T-cell (primary cell): ENCODE data around the gene DOCK1. TPM values are rescaled to one million over a fixed set of nuclear protein-coding genes. Genes with fewer than 3 reads are reported as not detected.

Source experiments
- ATAC-seq, 4 experiments: fragments of 200-7000 bp in 3 of 4; fragments of 150-1000 bp in 1 of 4; cut with Tn5 transposase; replicated peaks in 1 of 4; 1 replicate in 3 of 4; 2 replicates in 1 of 4; pipeline ENCODE4 v1.10.0; 2021; ENCODE audit warnings: moderate library complexity in 3 of 4, mild to moderate bottlenecking in 2 of 4, moderate number of reproducible peaks in 1 of 4
- CTCF ChIA-PET, 2 donors: fragments of 300-600 bp; sonication (Branson Sonifier 250); formaldehyde crosslinking; loops; one replicate each; lab custom pipeline; 2022; ENCODE audit warnings: antibody characterized with exemption in 2 of 2; lab: Charles Lee
- POLR2A ChIA-PET, 2 donors: fragments of 300-600 bp; sonication (Branson Sonifier 250); formaldehyde crosslinking; loops; one replicate each; lab custom pipeline; 2022; ENCODE audit warnings: antibody characterized with exemption in 2 of 2; lab: Charles Lee
- DNase-seq, 35 experiments: peaks; one replicate each; pipeline versions ENCODE4 v3.0.0 to v3.0.0-alpha.2; 2013 to 2023
- H3K27ac ChIP-seq: one replicate; pipeline ENCODE4 v1.5.1; 2013; ENCODE audit warnings: low read length
- H3K27me3 ChIP-seq, 2 experiments: replicated peaks in 1 of 2; 1 replicate in 1 of 2; 2 replicates in 1 of 2; pipeline versions ENCODE4 v1.6.1 to v1.7.0; 2013; ENCODE audit warnings: low read length in 1 of 2, mixed read lengths in 1 of 2; ENCODE audit not compliant: control insufficient read depth in 2 of 2, insufficient read depth in 2 of 2; ENCODE audit errors: extremely low read depth in 1 of 2
- H3K36me3 ChIP-seq, 2 donors: 1 replicate in 1 of 2; 2 replicates in 1 of 2; pipeline versions ENCODE4 v1.6.1 to v1.7.0; 2013; ENCODE audit warnings: low read length in 1 of 2; ENCODE audit not compliant: control insufficient read depth in 2 of 2, insufficient read depth in 1 of 2; ENCODE audit errors: extremely low read depth in 1 of 2
- H3K4me1 ChIP-seq, 2 experiments: 1 replicate in 1 of 2; 2 replicates in 1 of 2; pipeline versions ENCODE4 v1.6.1 to v1.7.0; 2013; ENCODE audit warnings: low read length in 2 of 2, mixed read lengths in 1 of 2; ENCODE audit not compliant: insufficient read depth in 2 of 2, control insufficient read depth in 1 of 2; ENCODE audit errors: extremely low read depth in 1 of 2
- H3K4me3 ChIP-seq, 2 donors: 1 replicate in 1 of 2; 2 replicates in 1 of 2; pipeline versions ENCODE4 v1.5.1 to v1.7.0; 2013; ENCODE audit warnings: mild to moderate bottlenecking in 2 of 2, low read length in 1 of 2, moderate library complexity in 1 of 2; ENCODE audit not compliant: control insufficient read depth in 1 of 2; ENCODE audit errors: extremely low read depth in 1 of 2
- H3K9me3 ChIP-seq: 2 replicates; pipeline ENCODE4 v1.7.0; 2013
- H3K27ac Mint-ChIP-seq, 2 donors: one replicate each; pipeline ENCODE4 v1.8.0; 2020 to 2021; ENCODE audit warnings: mild to moderate bottlenecking in 2 of 2, mixed read lengths in 2 of 2
- H3K27me3 Mint-ChIP-seq, 2 donors: one replicate each; pipeline ENCODE4 v1.8.0; 2021 to 2022; ENCODE audit warnings: mixed read lengths in 2 of 2
- H3K36me3 Mint-ChIP-seq: one replicate; pipeline ENCODE4 v1.8.0; 2021; ENCODE audit warnings: mixed read lengths
- H3K4me1 Mint-ChIP-seq, 3 donors: one replicate each; pipeline ENCODE4 v1.8.0; 2020 to 2022; ENCODE audit warnings: mixed read lengths in 3 of 3, mild to moderate bottlenecking in 1 of 3
- H3K4me3 Mint-ChIP-seq, 3 donors: one replicate each; pipeline ENCODE4 v1.8.0; 2020 to 2022; ENCODE audit warnings: mild to moderate bottlenecking in 3 of 3, mixed read lengths in 3 of 3, moderate library complexity in 3 of 3
- H3K9me3 Mint-ChIP-seq, 3 donors: one replicate each; pipeline ENCODE4 v1.8.0; 2020 to 2022; ENCODE audit warnings: mixed read lengths in 3 of 3
- WGBS: methylation state at CpG from one replicate; pipeline ENCODE4 v1.1.5; 2013; ENCODE audit warnings: missing lambda C conversion rate; ENCODE audit not compliant: insufficient coverage; 5-methylcytosine and 5-hydroxymethylcytosine counted together
- total RNA-seq, 35 experiments: library from RNA in 6 of 35; stranded (reverse) in 6 of 35; fragments of 120-200 nt in 1 of 35; gene quantifications; one replicate each; pipeline versions ENCODE4 v1.2.1 to v1.2.4 and lab custom pipeline; 2013 to 2026

The DOCK1 gene
- total RNA-seq, 5 donors from 2014 or later (not counting 1 experiment from before 2014, with no cell fraction given), result 0.18 to 0.53 (median 0.37) TPM

DNA sequence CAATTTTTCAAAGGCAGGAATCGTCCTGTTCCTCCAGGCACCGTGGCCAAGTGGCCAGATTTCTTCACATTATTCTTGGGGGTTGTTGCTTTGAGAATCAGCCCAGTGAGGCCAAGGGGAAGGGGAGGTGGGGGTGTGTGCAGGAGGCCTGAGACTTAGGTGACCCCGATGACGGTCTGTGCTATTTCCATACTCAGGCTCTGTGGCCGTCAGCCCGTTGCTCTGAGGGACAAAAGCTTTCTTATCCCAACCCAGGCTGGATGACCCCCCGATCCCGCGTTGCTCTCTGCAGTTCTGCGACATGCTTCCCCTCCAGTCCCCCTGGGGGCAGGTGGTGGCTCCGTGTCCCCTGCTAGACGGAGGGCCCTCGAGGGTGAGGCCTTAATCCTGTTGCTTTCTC lies 14.2 kb downstream of the DOCK1 start:
- Histone ChIP-seq H3K4me3 (no peak overlapping the region), H3K27ac (no peak overlapping the region), H3K4me1 (no peaks in the 10 kb centered on the region), H3K9me3 (no peaks in the 10 kb centered on the region), H3K27me3 (no peaks in the 10 kb centered on the region), H3K36me3 (no peaks in the 10 kb centered on the region)
- DNase-seq (no peak), ATAC-seq (no peak)
- Mint-ChIP-seq H3K27ac (no peak overlapping the region), H3K4me3 (no peak overlapping the region), H3K4me1 (no peaks in the 10 kb centered on the region), H3K36me3 (no peaks in the 10 kb centered on the region), H3K27me3 (peaks cover 0 to 1% of the 10 kb centered on the region in 2 donors), H3K9me3 (peaks cover 6 to 9% (median 8%) of the 10 kb centered on the region in 3 donors)
- CTCF ChIA-PET, result no interaction called here
- POLR2A ChIA-PET, result no interaction called here
- 84% methylated on average over 10 of the region's 13 CpGs for WGBS

DNA sequence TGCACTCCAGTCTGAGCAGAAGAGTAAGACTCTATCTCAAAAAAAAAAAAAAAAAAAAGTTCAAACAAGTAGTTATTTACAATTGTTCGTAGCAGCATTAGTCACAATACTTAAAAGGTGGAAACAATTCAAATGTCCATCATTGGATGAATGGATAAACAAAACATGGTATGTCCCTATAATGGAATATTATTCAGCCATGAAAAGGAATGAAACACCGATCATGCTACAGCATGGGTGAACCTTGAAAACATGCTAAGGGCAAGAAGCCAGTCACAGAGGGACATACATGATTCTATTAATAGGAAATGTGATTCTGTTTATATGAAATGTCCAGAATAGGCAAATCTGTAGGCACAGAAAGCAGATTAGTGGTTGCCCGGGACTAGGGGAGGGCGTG lies 15.9 kb downstream of the DOCK1 start:
- ATAC-seq (no peak), DNase-seq (no peak)
- peaks cover 4 to 6% (median 5%) of the 10 kb centered on the region in 3 donors for H3K9me3 Mint-ChIP-seq
- no peaks in the 10 kb centered on the region for H3K36me3 ChIP-seq
- POLR2A ChIA-PET, result no interaction called here
- H3K27me3 Mint-ChIP-seq, result peaks cover 0 to 1% of the 10 kb centered on the region in 2 donors
- H3K4me3 Mint-ChIP-seq, result no peak overlapping the region
- WGBS, result 95% methylated on average over 3 of the region's 4 CpGs
- no peak overlapping the region for H3K27ac Mint-ChIP-seq
- H3K9me3 ChIP-seq, result no peaks in the 10 kb centered on the region
- no peak overlapping the region for H3K4me3 ChIP-seq
- CTCF ChIA-PET, result no interaction called here
- no peaks in the 10 kb centered on the region for H3K27me3 ChIP-seq
- H3K4me1 ChIP-seq, result no peaks in the 10 kb centered on the region
- no peaks in the 10 kb centered on the region for H3K4me1 Mint-ChIP-seq
- no peaks in the 10 kb centered on the region for H3K36me3 Mint-ChIP-seq
- H3K27ac ChIP-seq, result no peak overlapping the region

DNA sequence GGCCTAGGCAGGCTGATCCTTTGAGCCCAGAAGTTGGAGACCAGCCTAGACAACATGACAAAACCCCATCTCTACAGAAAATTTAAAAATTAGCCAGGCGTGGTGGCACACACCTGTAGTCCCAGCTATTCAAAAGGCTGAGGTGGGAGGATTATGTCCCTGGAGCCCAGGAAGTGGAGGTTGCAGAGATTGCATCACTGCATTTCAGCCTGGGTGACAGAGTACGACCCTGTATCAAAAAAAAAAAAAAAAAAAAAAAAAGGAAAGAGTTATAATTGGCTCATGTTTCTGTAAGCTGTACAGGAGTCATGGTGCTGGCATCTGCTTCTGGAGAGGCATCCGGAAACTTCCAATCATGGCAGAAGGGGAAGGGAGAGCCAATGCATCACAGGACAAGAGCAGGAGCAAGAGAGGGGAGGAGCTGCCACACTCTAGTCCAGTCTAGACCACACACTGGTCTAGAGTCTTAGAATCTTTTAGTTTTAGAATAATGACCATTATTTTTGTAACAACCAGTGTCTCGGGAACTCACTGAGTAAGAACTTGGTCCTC lies 16.8 kb downstream of the DOCK1 start:
- H3K9me3 Mint-ChIP-seq, result peaks cover 4 to 6% (median 5%) of the 10 kb centered on the region in 3 donors
- ATAC-seq (no peak), DNase-seq (no peak)
- H3K4me3 ChIP-seq, result no peak overlapping the region
- H3K36me3 ChIP-seq, result no peaks in the 10 kb centered on the region
- H3K36me3 Mint-ChIP-seq, result no peaks in the 10 kb centered on the region
- H3K4me1 ChIP-seq, result no peaks in the 10 kb centered on the region
- H3K27ac Mint-ChIP-seq, result no peak overlapping the region
- no peaks in the 10 kb centered on the region for H3K4me1 Mint-ChIP-seq
- no peak overlapping the region for H3K4me3 Mint-ChIP-seq
- H3K27me3 ChIP-seq, result no peaks in the 10 kb centered on the region
- WGBS, result 100% methylated on average over 1 of the region's 4 CpGs
- no peaks in the 10 kb centered on the region for H3K9me3 ChIP-seq
- no peak overlapping the region for H3K27ac ChIP-seq
- peaks cover 0 to 1% of the 10 kb centered on the region in 2 donors for H3K27me3 Mint-ChIP-seq
- ChIA-PET CTCF (no interaction called here), POLR2A (no interaction called here)

DNA sequence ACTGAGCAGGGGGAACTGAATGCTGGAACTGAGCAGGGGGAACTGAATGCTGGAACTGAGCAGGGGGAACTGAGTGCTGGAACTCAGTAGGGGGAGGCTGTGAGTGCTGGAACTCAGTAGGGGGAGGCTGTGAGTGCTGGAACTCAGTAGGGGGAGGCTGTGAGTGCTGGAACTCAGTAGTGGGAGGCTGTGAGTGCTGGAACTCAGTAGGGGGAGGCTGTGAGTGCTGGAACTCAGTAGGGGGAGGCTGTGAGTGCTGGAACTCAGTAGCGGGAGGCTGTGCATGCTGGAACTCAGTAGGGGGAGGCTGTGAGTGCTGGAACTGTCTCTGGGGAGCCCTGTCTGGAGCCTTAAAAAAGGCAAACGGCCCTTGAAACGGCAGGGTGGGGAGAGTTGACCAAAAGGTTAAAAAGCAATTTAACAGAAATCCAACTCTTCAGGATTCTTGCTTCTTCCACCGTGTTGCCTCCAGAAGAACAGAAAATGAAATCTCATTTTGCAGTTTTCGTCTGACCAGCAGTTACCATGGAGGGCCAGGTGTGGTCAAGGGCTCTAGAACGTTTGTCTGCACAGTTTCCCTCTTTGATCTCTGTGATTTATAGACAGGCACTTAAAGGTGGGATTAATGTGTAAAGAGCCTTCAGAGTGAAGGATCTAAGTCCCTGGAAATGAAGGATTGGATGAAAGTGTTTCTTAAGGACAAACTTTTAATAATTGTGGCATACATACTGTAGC lies 19.1 kb downstream of the DOCK1 start:
- Histone ChIP-seq H3K27me3 (no peaks in the 10 kb centered on the region), H3K4me1 (no peaks in the 10 kb centered on the region), H3K4me3 (no peak overlapping the region), H3K9me3 (no peaks in the 10 kb centered on the region), H3K27ac (no peak overlapping the region), H3K36me3 (no peaks in the 10 kb centered on the region)
- Mint-ChIP-seq H3K4me1 (no peaks in the 10 kb centered on the region), H3K27ac (no peak overlapping the region), H3K9me3 (peaks cover 4 to 6% (median 5%) of the 10 kb centered on the region in 3 donors), H3K36me3 (no peaks in the 10 kb centered on the region), H3K4me3 (no peak overlapping the region), H3K27me3 (no peaks in the 10 kb centered on the region)
- POLR2A ChIA-PET, result no interaction called here
- ATAC-seq (no peak), DNase-seq (no peak)
- 60% methylated on average over 5 of the region's 6 CpGs for WGBS
- CTCF ChIA-PET, result no interaction called here

DNA sequence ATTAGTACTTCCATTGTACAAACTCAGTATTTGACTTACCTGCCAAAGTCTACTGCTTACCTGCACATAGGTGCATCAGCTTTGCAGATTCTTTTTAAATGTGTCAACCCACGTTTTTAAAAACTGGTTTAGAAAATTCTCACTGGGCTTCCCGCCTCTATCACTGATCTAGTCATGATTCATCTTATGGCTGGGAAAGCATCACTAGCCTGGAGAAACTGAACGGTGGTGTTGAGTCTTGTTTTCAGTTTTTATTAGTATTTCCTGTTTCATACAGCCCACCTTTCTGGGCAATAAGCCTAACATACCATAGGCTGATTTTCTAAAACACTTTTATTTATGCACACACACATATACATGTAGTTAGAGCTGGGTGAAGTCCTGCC lies 19.7 kb downstream of the DOCK1 start:
- Histone ChIP-seq H3K4me1 (no peaks in the 10 kb centered on the region), H3K4me3 (no peak overlapping the region), H3K9me3 (no peaks in the 10 kb centered on the region), H3K27me3 (no peaks in the 10 kb centered on the region), H3K36me3 (no peaks in the 10 kb centered on the region), H3K27ac (no peak overlapping the region)
- DNase-seq, result no peak
- no CpG with 5 or more reads among the region's 3 CpGs for WGBS
- no peak for ATAC-seq
- POLR2A ChIA-PET, result no interaction called here
- H3K36me3 Mint-ChIP-seq, result no peaks in the 10 kb centered on the region
- H3K4me1 Mint-ChIP-seq, result no peaks in the 10 kb centered on the region
- H3K27me3 Mint-ChIP-seq, result no peaks in the 10 kb centered on the region
- H3K9me3 Mint-ChIP-seq, result peaks cover 4 to 6% (median 5%) of the 10 kb centered on the region in 3 donors
- H3K27ac Mint-ChIP-seq, result no peak overlapping the region
- CTCF ChIA-PET, result no interaction called here
- no peak overlapping the region for H3K4me3 Mint-ChIP-seq

DNA sequence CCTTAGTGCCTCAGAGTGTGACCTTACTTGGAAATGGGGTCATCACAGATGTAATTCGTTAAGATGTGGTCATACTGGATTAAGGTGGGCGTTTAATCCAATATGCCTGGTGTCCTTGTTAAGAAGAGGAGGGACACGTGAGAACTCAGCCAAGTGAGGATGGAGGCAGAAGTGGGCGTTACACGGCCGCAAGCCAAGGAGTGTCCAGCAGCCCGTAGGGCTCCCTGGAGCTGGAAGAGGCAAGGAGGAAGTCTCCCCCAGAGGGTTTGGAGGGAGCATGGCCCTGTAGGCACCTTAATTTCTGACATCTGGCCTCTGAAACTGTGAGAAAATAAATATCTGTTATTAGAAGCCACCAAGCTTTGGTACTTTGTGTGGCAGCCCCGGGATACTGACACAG lies 21.3 kb downstream of the DOCK1 start:
- Mint-ChIP-seq H3K27me3 (no peaks in the 10 kb centered on the region), H3K27ac (no peak overlapping the region), H3K9me3 (peaks cover 0 to 2% (median under 1%) of the 10 kb centered on the region in 3 donors), H3K36me3 (no peaks in the 10 kb centered on the region), H3K4me3 (no peak overlapping the region), H3K4me1 (no peaks in the 10 kb centered on the region)
- Histone ChIP-seq H3K9me3 (no peaks in the 10 kb centered on the region), H3K27me3 (no peaks in the 10 kb centered on the region), H3K27ac (no peak overlapping the region), H3K4me1 (no peaks in the 10 kb centered on the region), H3K36me3 (no peaks in the 10 kb centered on the region), H3K4me3 (no peak overlapping the region)
- DNase-seq, result no peak
- ChIA-PET CTCF (no interaction called here), POLR2A (no interaction called here)
- ATAC-seq, result no peak
- 87% methylated on average over 8 of the region's 8 CpGs for WGBS
